Measurements from ENCODE around the gene AZIN2.

DNA sequence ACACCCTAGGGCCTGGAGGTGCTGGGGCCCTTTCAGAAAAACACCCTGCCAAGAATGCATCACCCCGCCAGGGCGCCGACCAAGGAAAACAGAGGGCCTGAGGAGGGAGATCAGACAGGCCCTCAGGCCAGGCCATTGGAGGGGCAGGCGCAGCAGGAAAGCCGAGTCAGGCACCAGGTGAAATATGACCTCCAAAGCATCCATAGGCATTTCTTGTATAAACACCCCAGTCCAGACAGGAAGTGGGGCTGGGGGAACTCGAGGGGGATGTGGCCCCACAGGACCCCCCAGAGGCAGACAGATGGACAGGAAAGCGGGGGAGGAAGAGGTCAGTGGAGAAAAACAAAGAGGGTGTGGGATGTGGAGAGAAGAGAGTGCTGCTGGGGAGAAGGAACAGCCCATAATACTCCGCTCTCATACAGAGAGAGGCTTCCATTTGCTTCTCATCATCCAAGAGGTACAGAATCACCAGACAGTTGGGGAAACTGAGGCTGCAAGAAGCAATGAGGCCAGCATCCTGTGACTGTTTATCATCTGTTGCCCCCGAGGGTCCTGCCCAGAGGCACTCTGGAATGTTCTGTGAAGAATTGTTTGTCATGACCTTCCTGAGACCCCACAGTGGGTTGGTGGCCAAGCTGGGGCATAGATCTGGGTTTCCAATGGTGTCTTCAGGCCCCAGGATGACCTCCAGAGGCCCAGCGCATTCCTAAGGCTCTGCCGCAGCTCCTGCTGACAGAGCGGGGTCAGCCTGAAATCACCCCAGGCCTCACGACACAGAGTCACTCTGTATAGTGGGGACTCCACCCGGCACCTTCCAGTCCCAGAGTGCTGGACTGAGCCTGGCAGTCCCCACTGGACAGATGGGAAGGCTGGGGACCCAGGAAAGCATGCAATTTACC, 82.9 kb downstream of the AZIN2 start:
- TF ChIP-seq, protein P1, sequence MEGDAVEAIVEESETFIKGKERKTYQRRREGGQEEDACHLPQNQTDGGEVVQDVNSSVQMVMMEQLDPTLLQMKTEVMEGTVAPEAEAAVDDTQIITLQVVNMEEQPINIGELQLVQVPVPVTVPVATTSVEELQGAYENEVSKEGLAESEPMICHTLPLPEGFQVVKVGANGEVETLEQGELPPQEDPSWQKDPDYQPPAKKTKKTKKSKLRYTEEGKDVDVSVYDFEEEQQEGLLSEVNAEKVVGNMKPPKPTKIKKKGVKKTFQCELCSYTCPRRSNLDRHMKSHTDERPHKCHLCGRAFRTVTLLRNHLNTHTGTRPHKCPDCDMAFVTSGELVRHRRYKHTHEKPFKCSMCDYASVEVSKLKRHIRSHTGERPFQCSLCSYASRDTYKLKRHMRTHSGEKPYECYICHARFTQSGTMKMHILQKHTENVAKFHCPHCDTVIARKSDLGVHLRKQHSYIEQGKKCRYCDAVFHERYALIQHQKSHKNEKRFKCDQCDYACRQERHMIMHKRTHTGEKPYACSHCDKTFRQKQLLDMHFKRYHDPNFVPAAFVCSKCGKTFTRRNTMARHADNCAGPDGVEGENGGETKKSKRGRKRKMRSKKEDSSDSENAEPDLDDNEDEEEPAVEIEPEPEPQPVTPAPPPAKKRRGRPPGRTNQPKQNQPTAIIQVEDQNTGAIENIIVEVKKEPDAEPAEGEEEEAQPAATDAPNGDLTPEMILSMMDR (IDR thresholded peaks at IDR 0.05) = no peak
- TF ChIP-seq EP300 (IDR thresholded peaks at IDR 0.05) (no peak), POLR2A (IDR thresholded peaks at IDR 0.05) (no peak)

All from ovary (tissue), 3 donors.